Myocyte (in vitro differentiated cells): Measurements from ENCODE around the gene TMEM273. TPM values are rescaled to one million over a fixed set of nuclear protein-coding genes. Genes with fewer than 3 reads are reported as not detected.

Experiments used
- DNase-seq: peaks from one replicate; pipeline ENCODE4 v3.0.0-alpha.2; 2012; ENCODE audit warnings: low read depth
- total RNA-seq: library from RNA; depleted of rRNA; stranded (reverse); fragments of >200 nt; gene quantifications from 2 replicates; pipeline ENCODE4 v1.2.3, GENCODE V29; 2014

Gene TMEM273
- total RNA-seq, 1 donor from 2014 or later, result 0.32 TPM

GRCh38 chr10:49141541-49142332 lies 46.5 kb downstream of the TMEM273 start:
- no peak for DNase-seq

DNA sequence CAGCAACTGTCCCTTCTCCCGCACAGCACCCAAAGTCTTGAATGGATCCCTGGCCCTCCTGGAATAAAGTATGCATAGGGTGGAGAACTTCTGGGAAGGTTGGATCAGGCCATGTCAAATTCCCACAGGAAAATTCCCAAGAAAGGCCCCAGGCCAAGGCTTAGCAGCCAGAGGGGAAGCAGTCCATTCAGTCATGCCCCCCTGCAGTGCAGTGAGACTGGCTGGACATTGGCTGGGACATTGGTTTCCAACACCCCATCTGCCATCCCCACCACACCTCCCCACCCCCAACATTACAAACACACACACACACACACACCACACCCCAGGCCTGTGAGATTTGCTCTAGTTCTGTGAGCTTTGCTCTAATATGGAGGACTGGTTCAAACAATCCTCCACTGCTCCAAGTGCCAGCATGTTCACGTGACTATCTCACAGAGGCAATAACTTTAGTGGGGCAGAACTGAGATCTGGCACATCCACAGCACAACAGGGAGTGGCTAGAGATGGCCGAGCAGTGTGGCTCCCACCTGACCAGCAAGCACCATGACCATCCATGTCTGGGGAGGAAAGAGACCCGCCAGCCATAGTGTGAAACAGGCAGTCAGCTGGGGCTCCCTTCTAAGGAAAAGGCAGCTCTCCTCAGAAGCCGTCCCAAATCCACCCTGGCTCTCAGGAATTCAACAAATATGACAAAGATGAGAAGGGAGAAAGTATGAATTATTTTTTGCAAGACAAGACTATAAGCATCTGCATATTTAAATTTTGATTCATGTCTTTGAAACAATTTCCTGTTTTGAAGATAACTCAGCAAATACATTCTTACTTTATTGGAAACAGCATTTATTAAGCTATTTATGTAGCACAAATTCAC lies 47.6 kb downstream of the TMEM273 start:
- DNase-seq, result no peak

GRCh38 chr10:49139846-49140195 lies 48.4 kb downstream of the TMEM273 start:
- DNase-seq, result peak; percentile 74

DNA sequence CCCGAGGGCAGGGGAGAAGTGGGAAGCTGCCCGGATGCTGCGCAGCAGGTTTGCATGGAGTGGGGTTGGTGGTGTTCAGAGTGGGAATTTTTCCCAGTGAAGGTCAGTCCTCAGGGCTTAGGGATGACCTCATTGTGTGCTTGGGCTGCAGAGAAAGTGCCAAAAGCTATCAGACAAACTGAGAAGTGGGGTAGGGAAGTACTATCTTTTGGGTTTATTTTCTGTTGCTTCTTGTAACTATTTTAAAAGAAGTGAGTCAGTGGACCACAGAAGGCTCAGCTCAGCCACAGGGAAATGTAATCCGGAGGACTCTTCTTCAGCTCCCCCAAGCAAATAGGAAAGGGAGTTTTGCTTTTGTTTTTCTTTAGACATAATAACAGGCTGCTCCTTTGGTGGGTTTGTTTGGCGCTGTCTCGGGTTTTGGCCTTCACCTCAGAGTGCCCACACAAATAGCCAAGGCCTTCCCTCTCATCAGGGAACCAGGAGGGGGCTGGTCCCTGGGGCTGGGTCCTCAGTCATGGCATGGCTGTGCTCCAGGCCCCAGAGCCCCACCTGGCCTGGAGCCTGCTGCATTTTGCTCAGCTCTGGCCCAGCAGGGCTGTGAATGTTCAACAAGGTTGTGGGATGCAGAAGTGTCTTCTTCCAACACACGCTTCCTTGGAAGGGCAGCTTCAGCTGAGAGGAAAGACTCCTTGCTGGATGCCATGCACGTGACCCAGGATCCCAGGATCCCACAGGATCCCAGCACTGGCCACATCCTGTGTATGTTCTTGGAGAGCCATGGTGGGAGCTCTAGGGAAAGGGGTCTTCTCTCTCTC lies 49.0 kb downstream of the TMEM273 start:
- peak; percentile 88 for DNase-seq

- peak; percentile 87 for DNase-seq
Observed at GRCh38 chr10:49138361-49138891, 49.8 kb downstream of the TMEM273 start.

DNA sequence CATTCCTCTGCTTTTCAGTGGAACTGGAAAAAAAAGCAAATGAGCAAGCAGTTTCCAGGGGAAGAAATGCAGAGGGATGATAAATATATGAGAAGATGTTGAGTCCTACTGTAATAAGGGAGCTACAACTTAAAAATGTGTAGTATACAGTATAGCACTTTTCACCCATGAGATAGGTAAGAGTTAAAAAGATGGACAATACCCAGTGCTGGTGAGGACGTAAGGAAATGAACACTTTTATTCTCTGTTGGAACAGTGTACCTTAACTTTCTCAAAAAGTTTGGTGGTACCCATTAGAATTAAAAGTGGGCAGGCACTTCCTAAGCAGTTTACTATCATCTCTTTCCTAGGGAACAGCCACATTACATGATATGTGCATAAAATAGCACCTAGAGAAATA lies 51.7 kb downstream of the TMEM273 start:
- no peak for DNase-seq

DNA sequence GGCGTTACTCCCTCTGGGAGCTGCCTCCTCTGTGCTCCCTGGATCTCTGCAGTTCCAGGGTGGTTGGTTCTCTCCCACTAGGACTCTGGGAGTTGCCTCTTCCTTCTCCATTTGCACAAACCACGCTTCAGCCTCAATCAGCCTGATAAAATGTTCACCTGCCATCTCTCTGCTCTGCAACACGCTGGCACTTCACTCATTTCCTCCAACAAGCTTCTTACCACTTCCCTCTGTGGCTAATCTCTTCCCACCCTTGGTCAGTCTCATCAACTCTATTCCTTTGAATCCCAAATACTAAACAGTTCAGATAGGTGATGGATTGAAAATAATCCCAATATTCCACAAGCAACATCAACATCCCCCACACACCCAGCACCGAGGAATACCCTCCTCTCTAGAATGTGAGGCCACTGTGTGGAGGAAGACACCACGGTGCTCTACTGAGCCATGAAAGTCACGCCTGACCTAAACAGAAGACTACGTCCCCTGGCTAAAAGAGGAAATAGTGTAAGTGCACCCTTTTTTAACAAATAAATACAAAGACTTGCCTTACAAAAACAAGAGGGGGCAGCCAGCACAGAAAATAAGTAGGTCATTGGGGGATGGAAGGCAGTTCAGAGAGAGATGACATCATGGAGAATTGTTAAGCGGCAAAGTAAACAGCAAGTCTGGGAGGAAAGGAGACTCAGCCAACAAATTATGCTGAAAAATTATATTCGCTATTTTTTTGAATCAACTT lies 52.4 kb downstream of the TMEM273 start:
- DNase-seq, result peak; percentile 58

DNA sequence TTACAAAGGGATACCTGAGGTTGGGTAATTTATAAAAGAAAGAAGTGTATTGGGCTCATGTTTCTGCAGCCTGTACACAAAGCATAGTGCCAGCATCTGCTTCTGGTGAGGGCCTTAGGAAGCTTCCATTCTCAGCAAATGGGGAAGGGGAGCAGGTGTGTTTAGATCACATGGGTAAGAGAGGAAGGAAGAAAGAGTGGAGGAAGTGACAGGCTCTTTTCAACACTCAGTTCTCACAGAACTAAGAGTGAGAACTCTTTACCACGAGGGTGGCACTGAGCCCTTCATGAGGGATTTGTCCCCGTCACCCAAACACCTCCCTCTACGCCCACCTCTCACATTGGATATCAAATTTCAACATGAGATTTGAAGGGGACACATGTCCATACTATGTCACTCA lies 53.9 kb downstream of the TMEM273 start:
- no peak for DNase-seq

GRCh38 chr10:49133706-49134248 lies 54.4 kb downstream of the TMEM273 start, which contains the start of gene FAM170B:
Gene FAM170B (minus strand): TSS chr10:49134021. CDS start chr10:49133918, 103 bp downstream.
- DNase-seq, result no peak

DNA sequence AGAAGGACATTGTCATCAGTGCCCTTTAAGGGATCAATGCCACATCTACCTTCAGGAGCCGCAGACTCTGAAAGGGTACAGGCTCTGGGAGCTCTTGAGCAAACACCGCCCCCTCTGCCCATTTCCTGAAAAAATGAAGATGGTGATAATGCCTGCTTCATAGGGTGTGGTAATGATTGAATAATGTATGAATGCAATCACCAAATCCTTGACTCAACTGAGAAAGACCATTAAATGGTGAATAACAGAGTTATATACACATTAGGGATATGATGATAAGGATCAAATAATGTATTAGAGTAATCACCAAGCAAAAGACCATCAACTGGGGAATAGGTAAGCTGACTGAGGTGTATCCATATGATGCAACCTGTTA lies 55.8 kb downstream of the TMEM273 start:
- no peak for DNase-seq

DNA sequence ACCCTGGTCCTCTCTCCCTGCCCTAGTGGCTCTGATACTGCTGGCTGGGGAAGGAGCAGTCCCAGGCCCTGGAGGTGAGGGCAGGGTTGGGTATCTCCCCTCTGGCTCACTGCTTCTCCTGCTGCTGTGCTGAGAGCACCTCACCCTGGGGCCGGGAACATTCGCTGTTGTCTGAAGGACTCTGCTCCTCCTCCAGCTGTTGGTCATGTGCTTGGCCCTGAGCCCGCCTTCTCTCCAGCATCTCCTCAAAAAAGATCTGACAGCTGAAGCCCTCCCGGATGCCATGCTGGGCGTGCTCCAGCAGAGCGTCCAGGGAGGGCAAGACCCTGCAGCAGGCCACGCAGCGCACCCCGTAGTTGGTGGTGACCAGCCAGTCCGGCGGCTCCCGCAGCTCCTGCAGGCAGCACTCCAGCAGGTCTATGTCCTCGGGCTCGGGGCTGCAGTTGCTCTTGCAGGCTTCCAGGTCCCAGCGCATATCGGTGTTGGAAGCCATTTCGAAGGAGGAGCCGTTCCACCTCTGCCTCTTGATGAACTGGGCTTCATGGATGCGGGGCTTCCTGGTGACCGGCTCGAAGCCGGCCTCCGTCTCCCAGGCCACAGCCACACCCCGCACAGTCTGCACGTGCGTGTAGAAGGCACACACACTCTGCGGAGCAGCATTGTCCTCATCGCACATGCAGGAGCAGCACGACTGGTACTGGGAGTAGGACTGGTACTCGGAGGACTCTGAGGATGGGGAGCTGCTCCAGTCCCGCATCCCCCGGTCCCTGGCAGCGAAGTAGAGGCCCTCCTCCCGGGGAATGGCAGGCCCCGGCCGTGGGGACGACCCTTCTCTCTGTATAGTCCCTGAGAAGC lies 56.5 kb downstream of the TMEM273 start:
- peak; percentile 87 for DNase-seq

GRCh38 chr10:49129376-49129775 lies 58.8 kb downstream of the TMEM273 start:
- no peak for DNase-seq

- no peak for DNase-seq
Observed at GRCh38 chr10:49128854-49129253, 59.3 kb downstream of the TMEM273 start.

GRCh38 chr10:49123981-49124950 lies 63.9 kb downstream of the TMEM273 start:
- DNase-seq, result no peak

- DNase-seq, result no peak
Observed at GRCh38 chr10:49120911-49121310, 67.3 kb downstream of the TMEM273 start.

- DNase-seq, result no peak
Observed at GRCh38 chr10:49119746-49120145, 68.4 kb downstream of the TMEM273 start.

GRCh38 chr10:49118430-49119074 lies 69.6 kb downstream of the TMEM273 start:
- no peak for DNase-seq
